Testis (tissue), 3 donors: Measurements from ENCODE around the gene PERM1. TPM values are rescaled to one million over a fixed set of nuclear protein-coding genes. Genes with fewer than 3 reads are reported as not detected.

Experiments
- DNase-seq: peaks from one replicate; pipeline ENCODE4 v3.0.0-alpha.2; 2019
- H3K27ac ChIP-seq, 2 donors: fragments of 200-600 bp; sonication (generic); one replicate each; pipeline ENCODE4 v1.5.1; 2019
- H3K27me3 ChIP-seq: fragments of 200-600 bp; sonication (generic); one replicate; pipeline ENCODE4 v1.5.1; 2019
- H3K36me3 ChIP-seq: fragments of 200-600 bp; sonication (generic); one replicate; pipeline ENCODE4 v1.5.1; 2017; ENCODE audit warnings: low read depth; ENCODE audit errors: missing control alignments
- H3K4me1 ChIP-seq: fragments of 200-600 bp; sonication (generic); one replicate; pipeline ENCODE4 v1.5.1; 2019
- H3K4me3 ChIP-seq, 2 donors: fragments of 200-600 bp; sonication (generic); one replicate each; pipeline ENCODE4 v1.5.1; 2017 to 2019
- H3K9me3 ChIP-seq: fragments of 200-600 bp; sonication (generic); one replicate; pipeline ENCODE4 v1.5.1; 2017
- CTCF ChIP-seq, 3 experiments: fragments of 450-650 bp in 2 of 3; fragments of 200-600 bp in 1 of 3; sonication (generic) in 1 of 3; IDR thresholded peaks; one replicate each; pipeline ENCODE4 v1.5.1; 2016 to 2019; ENCODE audit warnings: antibody characterized with exemption in 3 of 3, mild to moderate bottlenecking in 2 of 3, moderate library complexity in 1 of 3
- POLR2A ChIP-seq: fragments of 450-650 bp; IDR thresholded peaks from one replicate; pipeline ENCODE4 v1.6.1; 2017; ENCODE audit warnings: antibody characterized with exemption, mild to moderate bottlenecking, moderate library complexity
- WGBS, 2 donors: methylation state at CpG; one replicate each; pipeline ENCODE4 v1.1.5; 2018; 5-methylcytosine and 5-hydroxymethylcytosine counted together
- intact Hi-C: fragments of 100-400 bp; cut with DNase I; formaldehyde crosslinking; loops from one replicate; pipeline ENCODE4 v1.15.1; 2023; ENCODE audit warnings: low total_unique reads
- polyA plus RNA-seq: library from polyadenylated mRNA; stranded (reverse); fragments of 350-450 nt; fragmentation: Illumina TruSeq; extraction: RNeasy Lipid Tissue Mini Kit (QIAGEN cat#74804); gene quantifications from one replicate; pipeline ENCODE4 v1.2.3, GENCODE V29; 2014; ENCODE audit warnings: low read depth, low replicate concordance; ENCODE audit not compliant: insufficient read depth
- total RNA-seq, 2 donors: library from RNA; depleted of rRNA; stranded (reverse); fragments of >200 nt; gene quantifications; one replicate each; pipeline ENCODE4 v1.2.3, GENCODE V29; 2016

The PERM1 gene
- total and polyA plus RNA-seq, 3 donors from 2014 or later = 0.65 to 4.9 (median 3.2) TPM

GRCh38 chr1:935751-936231, 46.1 kb downstream of the PERM1 start:
- intact Hi-C loops = no loop called here
- H3K4me3 ChIP-seq = no peak overlapping the region
- H3K9me3 ChIP-seq = no peaks in the 10 kb centered on the region
- no peak for DNase-seq
- peaks cover 17% of the 10 kb centered on the region for H3K4me1 ChIP-seq
- TF ChIP-seq CTCF (IDR thresholded peaks at IDR 0.05) (no peak), POLR2A (no peak)
- H3K36me3 ChIP-seq = no peaks in the 10 kb centered on the region
- no peak overlapping the region for H3K27ac ChIP-seq
- WGBS, 2 donors = 17 to 39% methylated on average over 6 to 30 of the region's 30 CpGs
- H3K27me3 ChIP-seq = no peaks in the 10 kb centered on the region

GRCh38 chr1:934991-935750, 46.7 kb downstream of the PERM1 start:
- intact Hi-C loops = no loop called here
- no peaks in the 10 kb centered on the region for H3K27me3 ChIP-seq
- H3K4me3 ChIP-seq = no peak overlapping the region
- H3K36me3 ChIP-seq = no peaks in the 10 kb centered on the region
- TF ChIP-seq CTCF (IDR thresholded peaks at IDR 0.05) = no peak
- no peak for TF ChIP-seq POLR2A
- H3K9me3 ChIP-seq = no peaks in the 10 kb centered on the region
- peaks cover 17% of the 10 kb centered on the region for H3K4me1 ChIP-seq
- DNase-seq = no peak
- WGBS, 2 donors = 15 to 56% methylated on average over 18 to 37 of the region's 37 CpGs
- no peak overlapping the region for H3K27ac ChIP-seq

GRCh38 chr1:933603-933940, 48.3 kb downstream of the PERM1 start:
- no peaks in the 10 kb centered on the region for H3K27me3 ChIP-seq
- no peak overlapping the region for H3K4me3 ChIP-seq
- H3K9me3 ChIP-seq = no peaks in the 10 kb centered on the region
- no peaks in the 10 kb centered on the region for H3K36me3 ChIP-seq
- H3K27ac ChIP-seq = no peak overlapping the region
- no peak for DNase-seq
- intact Hi-C loops = no loop called here
- TF ChIP-seq POLR2A (no peak), CTCF (IDR thresholded peaks at IDR 0.05) (no peak)
- WGBS, 2 donors = 34 to 81% methylated on average over 4 to 9 of the region's 10 CpGs
- peaks cover 12% of the 10 kb centered on the region for H3K4me1 ChIP-seq

GRCh38 chr1:932776-933602, 48.9 kb downstream of the PERM1 start:
- no peaks in the 10 kb centered on the region for H3K36me3 ChIP-seq
- peaks cover 12% of the 10 kb centered on the region for H3K4me1 ChIP-seq
- no peak overlapping the region for H3K27ac ChIP-seq
- intact Hi-C loops = no loop called here
- no peak for TF ChIP-seq POLR2A
- no peak for TF ChIP-seq CTCF (IDR thresholded peaks at IDR 0.05)
- no peaks in the 10 kb centered on the region for H3K27me3 ChIP-seq
- H3K9me3 ChIP-seq = no peaks in the 10 kb centered on the region
- WGBS, 2 donors = 86 to 92% methylated on average over 15 to 24 of the region's 25 CpGs
- DNase-seq = no peak
- no peak overlapping the region for H3K4me3 ChIP-seq
